DMS114 treated with DMSO at 0.1 percent for 48 hours (cell line): ENCODE measurements around the gene C1orf167.

Experiments
- DNase-seq: peaks from one replicate; lab custom pipeline; 2025; ENCODE audit not compliant: unreplicated experiment; lab: John Stamatoyannopoulos, UW

Gene C1orf167

GRCh38 chr1:11782127-11782708, 20.2 kb downstream of the C1orf167 start:
- DNase-seq: no peak

- no peak for DNase-seq
Measured at GRCh38 chr1:11783556-11783955, 21.6 kb downstream of the C1orf167 start.

- no peak for DNase-seq
Measured at GRCh38 chr1:11784256-11784992, 22.4 kb downstream of the C1orf167 start.

GRCh38 chr1:11784993-11785769, 23.2 kb downstream of the C1orf167 start:
- no peak for DNase-seq

- DNase-seq: no peak
Measured at GRCh38 chr1:11786168-11786567, 24.2 kb downstream of the C1orf167 start.

GRCh38 chr1:11787251-11787803, 25.3 kb downstream of the C1orf167 start:
- no peak for DNase-seq

- no peak for DNase-seq
Measured at GRCh38 chr1:11787804-11788436, 25.9 kb downstream of the C1orf167 start.

- no peak for DNase-seq
Measured at GRCh38 chr1:11788549-11789053, 26.6 kb downstream of the C1orf167 start.

- DNase-seq: no peak
Measured at GRCh38 chr1:11789126-11790067, 27.4 kb downstream of the C1orf167 start.

GRCh38 chr1:11790101-11790879, 28.3 kb downstream of the C1orf167 start:
- no peak for DNase-seq

- DNase-seq: no peak
Measured at GRCh38 chr1:11790880-11791715, 29.1 kb downstream of the C1orf167 start.

GRCh38 chr1:11792106-11792505, 30.1 kb downstream of the C1orf167 start:
- DNase-seq: no peak

GRCh38 chr1:11793819-11794218, 31.8 kb downstream of the C1orf167 start:
- no peak for DNase-seq

GRCh38 chr1:11794446-11795237, 32.6 kb downstream of the C1orf167 start:
- no peak for DNase-seq

GRCh38 chr1:11795238-11795890, 33.4 kb downstream of the C1orf167 start:
- no peak for DNase-seq

GRCh38 chr1:11796036-11796828, 34.2 kb downstream of the C1orf167 start:
- DNase-seq: no peak
